K562 (cell line): ENCODE results near the gene C17orf75. TPM values are rescaled to one million over a fixed set of nuclear protein-coding genes. Genes with fewer than 3 reads are reported as not detected.
A peak's percentile ranks its signal among the peaks of the same experiment; 100 is the strongest.

ENCODE experiments used
- ATAC-seq: fragments of 200-7000 bp; cut with Tn5 transposase; 3 replicates; pipeline ENCODE4 v1.9.1; 2020; ENCODE audit warnings: moderate library complexity
- BruUV-seq: library from RNA; stranded (reverse); fragments of 400-500 nt; replicated peaks from 2 replicates; lab custom pipeline; 2021; lab: Mats Ljungman, UMichigan
- CTCF ChIA-PET: fragments of 300-600 bp; formaldehyde crosslinking; extraction: SDS; loops from one replicate; lab custom pipeline; 2021; ENCODE audit warnings: low intra/inter-chr PET ratio; lab: Yijun Ruan, JAX
- POLR2A ChIA-PET: fragments of 300-600, 350-650 bp; sonication (Branson Sonifier 250); formaldehyde crosslinking; extraction: SDS; loops from one replicate; lab custom pipeline; 2021; ENCODE audit warnings: antibody characterized with exemption, inconsistent platforms; lab: Yijun Ruan, JAX
- DNase-seq, 4 experiments: peaks; one replicate each; pipeline versions ENCODE4 v3.0.0 to v3.0.0-alpha.2; 2011 to 2018; ENCODE audit warnings: low spot score in 3 of 4, mixed read lengths in 3 of 4; ENCODE audit errors: extremely low read depth in 1 of 4
- FAIRE-seq: peaks from 2 replicates; lab custom pipeline; 2011; peaks lifted over from hg19 to GRCh38; lab: Jason Lieb, UNC
- H2AFZ ChIP-seq: 2 replicates; pipeline ENCODE4 v1.6.0; 2011; ENCODE audit warnings: low read depth, low read length, control low read depth, inconsistent platforms
- H3K27ac ChIP-seq: fragments of 200-600 bp; 3 replicates; pipeline ENCODE4 v1.8.0; 2011; ENCODE audit warnings: low read depth, mild to moderate bottlenecking, control low read depth, inconsistent platforms, low read length, moderate library complexity, mixed read lengths; ENCODE audit errors: extremely low read depth
- H3K27me3 ChIP-seq, 2 experiments: fragments of 300-600 bp in 1 of 2; 2 replicates in 1 of 2; 3 replicates in 1 of 2; pipeline versions ENCODE4 v1.6.0 to v1.8.0; 2011; ENCODE audit warnings: inconsistent platforms in 2 of 2, low read length in 2 of 2, mild to moderate bottlenecking in 1 of 2, mixed read lengths in 1 of 2, moderate library complexity in 1 of 2; ENCODE audit not compliant: control insufficient read depth in 2 of 2, insufficient read depth in 2 of 2
- H3K36me3 ChIP-seq: fragments of 300-600 bp; 3 replicates; pipeline ENCODE4 v1.8.0; 2011; ENCODE audit warnings: mild to moderate bottlenecking, low read length, inconsistent platforms; ENCODE audit not compliant: control insufficient read depth, insufficient read depth
- H3K4me1 ChIP-seq, 2 experiments: fragments of 200-600 bp in 1 of 2; replicated peaks in 1 of 2; 2 replicates in 1 of 2; 3 replicates in 1 of 2; pipeline versions ENCODE4 v1.5.1 to v1.8.0; 2011; ENCODE audit warnings: inconsistent platforms in 2 of 2, low read length in 2 of 2, mild to moderate bottlenecking in 1 of 2, mixed read lengths in 1 of 2, moderate library complexity in 1 of 2; ENCODE audit not compliant: control insufficient read depth in 2 of 2, insufficient read depth in 2 of 2
- H3K4me2 ChIP-seq: 2 replicates; pipeline ENCODE4 v1.6.1; 2011; ENCODE audit warnings: low read length, control low read depth, inconsistent platforms, mixed read lengths; ENCODE audit not compliant: insufficient read depth
- H3K4me3 ChIP-seq: fragments of 200-600 bp; sonication (generic), shearing (Covaris generic); 2 replicates; pipeline ENCODE4 v1.5.1; 2016; ENCODE audit warnings: control low read depth, inconsistent platforms
- H3K79me2 ChIP-seq: fragments of 200-600 bp; 3 replicates; pipeline ENCODE4 v1.8.0; 2011; ENCODE audit warnings: low read length, inconsistent platforms; ENCODE audit not compliant: control insufficient read depth, insufficient read depth
- H3K9ac ChIP-seq, 2 experiments: 2 replicates each; pipeline versions ENCODE4 v1.6.0 to v1.6.1; 2011; ENCODE audit warnings: low read depth in 2 of 2, low read length in 2 of 2, control low read depth in 1 of 2, inconsistent platforms in 1 of 2, mild to moderate bottlenecking in 1 of 2, mixed read lengths in 1 of 2; ENCODE audit not compliant: insufficient read depth in 1 of 2
- H3K9me1 ChIP-seq: one replicate; pipeline ENCODE4 v1.6.0; 2011; ENCODE audit warnings: inconsistent platforms, mild to moderate bottlenecking, low read length, moderate library complexity; ENCODE audit not compliant: control insufficient read depth, insufficient read depth
- H3K9me3 ChIP-seq: replicated peaks from 2 replicates; pipeline ENCODE4 v1.5.1; 2011; ENCODE audit warnings: low read depth, low read length, inconsistent platforms; ENCODE audit not compliant: control insufficient read depth, insufficient read depth
- H4K20me1 ChIP-seq: replicated peaks from 2 replicates; pipeline ENCODE4 v1.6.1; 2011; ENCODE audit warnings: low read length, inconsistent platforms, mixed read lengths; ENCODE audit not compliant: control insufficient read depth, insufficient read depth
- POLR2A ChIP-seq: fragments of 450-650 bp; conservative IDR thresholded peaks from 2 replicates; pipeline ENCODE4 v1.6.1; 2016
- POLR2B ChIP-seq: fragments of 450-650 bp; IDR thresholded peaks from 2 replicates; pipeline ENCODE4 v1.6.1; 2018; ENCODE audit warnings: low read depth; ENCODE audit not compliant: partially characterized antibody
- POLR2G ChIP-seq: fragments of 200-400 bp; formaldehyde crosslinking; IDR thresholded peaks from 2 replicates; pipeline ENCODE4 v1.6.1; 2017; ENCODE audit warnings: low read depth, mild to moderate bottlenecking, antibody characterized with exemption, low read length, moderate library complexity
- POLR2H ChIP-seq: IDR thresholded peaks from 2 replicates; pipeline ENCODE4 v1.6.1; 2016; ENCODE audit warnings: missing genetic modification characterization, low read depth, mild to moderate bottlenecking, control low read depth, missing compliant biosample characterization, moderate library complexity
- PRDM10 ChIP-seq: fragments of 450-650 bp; IDR thresholded peaks from 2 replicates; pipeline ENCODE4 v1.6.1; 2018; ENCODE audit not compliant: partially characterized antibody
- ZNF354B ChIP-seq: fragments of 250-450 bp; sonication (Bioruptor Pico); IDR thresholded peaks from 2 replicates; pipeline ENCODE4 v1.4.0; 2020
- WGBS: fragments of 100-300 bp; shearing (Covaris generic); methylation state at CpG from one replicate; pipeline ENCODE4 v1.1.6; 2016; ENCODE audit warnings: low coverage, mixed read lengths; ENCODE audit not compliant: insufficient coverage; ENCODE audit errors: missing lambda C conversion rate; 5-methylcytosine and 5-hydroxymethylcytosine counted together
- in situ Hi-C: fragments of 300-500 bp; cut with MboI; formaldehyde crosslinking; loops from 4 replicates; pipeline ENCODE4 v1.15.0; 2018; ENCODE audit warnings: inconsistent platforms, mixed read lengths
- intact Hi-C: fragments of 100-400 bp; cut with micrococcal nuclease; formaldehyde crosslinking; loops from 2 replicates; pipeline ENCODE4 v1.14.2; 2022
- polyA plus RNA-seq, 8 experiments: library from polyadenylated mRNA; depleted of rRNA in 4 of 8; stranded (reverse) in 5 of 8; unstranded in 3 of 8; fragments of >200 nt; fragmentation: Nextera tagmentation in 2 of 8; fragmentation: Illumina TruSeq in 1 of 8; extraction: Ambion mirVana in 2 of 8; extraction: Trizol in 1 of 8; gene quantifications; 2 replicates each; pipeline versions ENCODE4 v1.2.1 to v1.2.3, GENCODE V29; 2011 to 2014; ENCODE audit warnings: inconsistent platforms in 1 of 8, missing spikeins in 1 of 8
- total RNA-seq, 7 experiments: library from RNA; depleted of rRNA in 6 of 7; stranded (reverse); fragments of >200 nt in 6 of 7; fragmentation: Illumina TruSeq in 2 of 7; extraction: Trizol in 2 of 7; gene quantifications; 2 replicates each; pipeline versions ENCODE4 v1.2.1 to v1.2.3, GENCODE V29; 2011 to 2021; ENCODE audit warnings: low replicate concordance in 1 of 7

C17orf75 gene
- total and polyA plus RNA-seq, 9 of the 15 experiments (the other 6 are each of a cell fraction or from before 2014, with no cell fraction given), result 15.5 to 55.7 (median 18.5) TPM

GRCh38 chr17:32383926-32384434 lies 42.0 kb upstream of the C17orf75 start:
- H3K9ac ChIP-seq, result no peak overlapping the region
- H3K27ac ChIP-seq, result no peak overlapping the region
- no TSS peak for BruUV-seq
- peaks cover 33% of the 10 kb centered on the region for H3K36me3 ChIP-seq
- H4K20me1 ChIP-seq, result no peaks in the 10 kb centered on the region
- CTCF ChIA-PET, result no interaction called here
- H3K4me3 ChIP-seq, result no peak overlapping the region
- 0 out of 2 replicates have a peak, but pooled peaks have one; percentile 27 for TF ChIP-seq POLR2H (tag)
- peak; percentile 75 for TF ChIP-seq PRDM10
- TF ChIP-seq POLR2B, result peak; percentile 24
- peak; percentile 47; the same call in 1 of the 2 replicates for TF ChIP-seq POLR2A
- TF ChIP-seq ZNF354B (CRISPR knock-in tag), result no peak
- peak; percentile 35; the same call in 1 of the 2 replicates for TF ChIP-seq POLR2G
- no peak for FAIRE-seq
- H3K9me3 ChIP-seq, result no peaks in the 10 kb centered on the region
- no peaks in the 10 kb centered on the region for H3K4me1 ChIP-seq
- H3K9me1 ChIP-seq, result no peaks in the 10 kb centered on the region
- H3K27me3 ChIP-seq, result no peaks in the 10 kb centered on the region
- WGBS, result 79% methylated on average over 1 of the region's 1 CpG
- intact Hi-C loops (no loop called here), in situ Hi-C loops (no loop called here)
- no peak overlapping the region for H3K4me2 ChIP-seq
- no peak overlapping the region for H2AFZ ChIP-seq
- no peaks in the 10 kb centered on the region for H3K79me2 ChIP-seq
- DNase-seq, result no peak
- POLR2A ChIA-PET, result interaction anchor here (0.9 kb wide), 1 partner anchor 11 kb away, joined by 3 read pairs; no protein-coding TSS in a partner anchor
- peak; percentile 22 for ATAC-seq
